Nephron progenitor cell (in vitro differentiated cells): ENCODE results near the gene PIK3C2A.

ENCODE experiments used
- DNase-seq: peaks from one replicate; pipeline ENCODE4 v3.0.0; 2021
- H3K27ac Mint-ChIP-seq: 2 replicates; pipeline ENCODE4 v1.8.0; 2021; ENCODE audit warnings: mild to moderate bottlenecking, moderate library complexity, mixed read lengths
- H3K27me3 Mint-ChIP-seq: 2 replicates; pipeline ENCODE4 v1.8.0; 2021; ENCODE audit warnings: mild to moderate bottlenecking, low read depth, mixed read lengths; ENCODE audit not compliant: poor library complexity
- H3K36me3 Mint-ChIP-seq: 2 replicates; pipeline ENCODE4 v1.8.0; 2021; ENCODE audit warnings: low read depth, mixed read lengths
- H3K4me1 Mint-ChIP-seq: 2 replicates; pipeline ENCODE4 v1.8.0; 2021; ENCODE audit warnings: mixed read lengths
- H3K4me3 Mint-ChIP-seq: 2 replicates; pipeline ENCODE4 v1.8.0; 2021; ENCODE audit warnings: mild to moderate bottlenecking, moderate library complexity, mixed read lengths
- H3K9me3 Mint-ChIP-seq: 2 replicates; pipeline ENCODE4 v1.8.0; 2021; ENCODE audit warnings: mild to moderate bottlenecking, moderate library complexity, mixed read lengths
- CTCF ChIP-seq: fragments of 200-600 bp; sonication (generic); IDR thresholded peaks from 2 replicates; pipeline ENCODE4 v1.5.0; 2021; ENCODE audit warnings: antibody characterized with exemption

The PIK3C2A gene

GRCh38 chr11:17218403-17218802 lies 10.6 kb upstream of the PIK3C2A start:
- Mint-ChIP-seq H3K27ac (no peak overlapping the region), H3K27me3 (peaks cover 10% of the 10 kb centered on the region), H3K36me3 (peaks cover 19% of the 10 kb centered on the region), H3K9me3 (peaks cover 14% of the 10 kb centered on the region), H3K4me3 (no peak overlapping the region), H3K4me1 (no peaks in the 10 kb centered on the region)
- no peak for TF ChIP-seq CTCF
- no peak for DNase-seq

- Mint-ChIP-seq H3K4me3 (no peak overlapping the region), H3K27ac (no peak overlapping the region), H3K27me3 (peaks cover 14% of the 10 kb centered on the region), H3K4me1 (no peaks in the 10 kb centered on the region), H3K9me3 (peaks cover 20% of the 10 kb centered on the region), H3K36me3 (peaks cover 27% of the 10 kb centered on the region)
- no peak for TF ChIP-seq CTCF
- no peak for DNase-seq
Observed at GRCh38 chr11:17217401-17217800, 9.6 kb upstream of the PIK3C2A start.

- Mint-ChIP-seq H3K4me3 (no peak overlapping the region), H3K27me3 (peaks cover 17% of the 10 kb centered on the region), H3K4me1 (peaks cover 12% of the 10 kb centered on the region), H3K9me3 (peaks cover 20% of the 10 kb centered on the region), H3K36me3 (peaks cover 32% of the 10 kb centered on the region), H3K27ac (no peak overlapping the region)
- TF ChIP-seq CTCF: no peak
- no peak for DNase-seq
Observed at GRCh38 chr11:17214338-17214737, 6.6 kb upstream of the PIK3C2A start.

- Mint-ChIP-seq H3K4me3 (no peak overlapping the region), H3K27ac (no peak overlapping the region), H3K27me3 (peaks cover 15% of the 10 kb centered on the region), H3K9me3 (peaks cover 20% of the 10 kb centered on the region), H3K36me3 (peaks cover 32% of the 10 kb centered on the region), H3K4me1 (peaks cover 34% of the 10 kb centered on the region)
- no peak for DNase-seq
- no peak for TF ChIP-seq CTCF
Observed at GRCh38 chr11:17211286-17211685, 3.5 kb upstream of the PIK3C2A start.

GRCh38 chr11:17209939-17210245 lies 2.1 kb upstream of the PIK3C2A start:
- no peak for TF ChIP-seq CTCF
- Mint-ChIP-seq H3K9me3 (peaks cover 17% of the 10 kb centered on the region), H3K36me3 (peaks cover 27% of the 10 kb centered on the region), H3K27ac (no peak overlapping the region), H3K4me1 (peaks cover 35% of the 10 kb centered on the region), H3K4me3 (peak overlapping the region; percentile 96), H3K27me3 (peaks cover 15% of the 10 kb centered on the region)
- DNase-seq: no peak

- peaks cover 7% of the 10 kb centered on the region for H3K27me3 Mint-ChIP-seq
- H3K36me3 Mint-ChIP-seq: peaks cover 26% of the 10 kb centered on the region
- H3K4me1 Mint-ChIP-seq: peaks cover 35% of the 10 kb centered on the region
- no peak for DNase-seq
- peak overlapping the region; percentile 96 for H3K4me3 Mint-ChIP-seq
- peaks cover 5% of the 10 kb centered on the region for H3K9me3 Mint-ChIP-seq
- no peak for TF ChIP-seq CTCF
- H3K27ac Mint-ChIP-seq: peak overlapping the region; percentile 99
Observed at GRCh38 chr11:17208257-17208999, 642 bp upstream of the PIK3C2A start.
